HFFc6 (cell line): ENCODE measurements around the gene WHRN. TPM values are rescaled to one million over a fixed set of nuclear protein-coding genes. Genes with fewer than 3 reads are reported as not detected.

ENCODE experiments used
- DNase-seq: peaks from one replicate; pipeline ENCODE4 v3.0.0-alpha.2; 2018
- H3K27ac Mint-ChIP-seq: 2 replicates; pipeline ENCODE4 v1.8.0; 2020; ENCODE audit warnings: mild to moderate bottlenecking, mixed read lengths
- H3K27me3 Mint-ChIP-seq: 2 replicates; pipeline ENCODE4 v1.8.0; 2021; ENCODE audit warnings: mild to moderate bottlenecking, moderate library complexity, mixed read lengths; ENCODE audit not compliant: insufficient read depth
- H3K36me3 Mint-ChIP-seq: 2 replicates; pipeline ENCODE4 v1.8.0; 2021; ENCODE audit warnings: low read depth, mixed read lengths
- H3K4me1 Mint-ChIP-seq: 2 replicates; pipeline ENCODE4 v1.8.0; 2020; ENCODE audit warnings: low read depth, mixed read lengths
- H3K4me3 Mint-ChIP-seq: 2 replicates; pipeline ENCODE4 v1.8.0; 2020; ENCODE audit warnings: mild to moderate bottlenecking, moderate library complexity, mixed read lengths
- H3K9me3 Mint-ChIP-seq: 2 replicates; pipeline ENCODE4 v1.8.0; 2020; ENCODE audit warnings: mild to moderate bottlenecking, mixed read lengths
- CTCF ChIP-seq: fragments of 200-600 bp; sonication (generic); IDR thresholded peaks from 2 replicates; pipeline ENCODE4 v1.5.0; 2021; ENCODE audit warnings: antibody characterized with exemption, mild to moderate bottlenecking
- total RNA-seq, 6 experiments: library from RNA; stranded (reverse); fragmentation: NEBNext Ultra II Directional; extraction: Animal tissue kit (Norgen Biotek cat#: 25700); gene quantifications; 2 replicates in 1 of 6; 3 replicates in 5 of 6; pipeline ENCODE4 v1.2.3, GENCODE V29; 2021

The WHRN gene
- total RNA-seq, 6 experiments from 2014 or later = 3.0 to 4.8 (median 3.6) TPM

- Mint-ChIP-seq H3K4me3 (peak overlapping the region; percentile 93), H3K27me3 (peaks cover 2% of the 10 kb centered on the region), H3K9me3 (no peaks in the 10 kb centered on the region), H3K27ac (peak overlapping the region; percentile 96), H3K36me3 (no peaks in the 10 kb centered on the region), H3K4me1 (peaks cover 58% of the 10 kb centered on the region)
- DNase-seq = no peak
- TF ChIP-seq CTCF = no peak
These were observed 117.0 kb downstream of the WHRN start for GRCh38 chr9:114388357-114388682.

GRCh38 chr9:114387680-114388356 is 117.5 kb downstream of the WHRN start, which contains the start of gene AKNA:
TSS of gene AKNA (minus strand) at chr9:114387982. CDS start at chr9:114381333, 6,649 bp downstream.
- DNase-seq = peak; percentile 69
- H3K27me3 Mint-ChIP-seq = peaks cover 4% of the 10 kb centered on the region
- H3K27ac Mint-ChIP-seq = peak within 1 kb of the TSS; percentile 96
- no peaks in the 10 kb centered on the region for H3K9me3 Mint-ChIP-seq
- H3K36me3 Mint-ChIP-seq = no peaks in the 10 kb centered on the region
- H3K4me1 Mint-ChIP-seq = peaks cover 63% of the 10 kb centered on the region
- peak within 1 kb of the TSS; percentile 93 for H3K4me3 Mint-ChIP-seq
- no peak for TF ChIP-seq CTCF

GRCh38 chr9:114386886-114387679 is 118.2 kb downstream of the WHRN start:
- peak; percentile 21 for DNase-seq
- Mint-ChIP-seq H3K4me1 (peaks cover 68% of the 10 kb centered on the region), H3K9me3 (no peaks in the 10 kb centered on the region), H3K27ac (peak overlapping the region; percentile 96), H3K4me3 (peak overlapping the region; percentile 93), H3K27me3 (peaks cover 4% of the 10 kb centered on the region), H3K36me3 (no peaks in the 10 kb centered on the region)
- TF ChIP-seq CTCF = no peak

GRCh38 chr9:114386361-114386885 is 118.8 kb downstream of the WHRN start:
- H3K27me3 Mint-ChIP-seq = peaks cover 4% of the 10 kb centered on the region
- peaks cover 68% of the 10 kb centered on the region for H3K4me1 Mint-ChIP-seq
- H3K27ac Mint-ChIP-seq = peak overlapping the region; percentile 96
- peak overlapping the region; percentile 93 for H3K4me3 Mint-ChIP-seq
- H3K9me3 Mint-ChIP-seq = no peaks in the 10 kb centered on the region
- TF ChIP-seq CTCF = no peak
- no peaks in the 10 kb centered on the region for H3K36me3 Mint-ChIP-seq
- DNase-seq = no peak

GRCh38 chr9:114385397-114386181 is 119.7 kb downstream of the WHRN start:
- H3K4me3 Mint-ChIP-seq = peak overlapping the region; percentile 93
- H3K9me3 Mint-ChIP-seq = no peaks in the 10 kb centered on the region
- H3K27me3 Mint-ChIP-seq = peaks cover 4% of the 10 kb centered on the region
- peaks cover 68% of the 10 kb centered on the region for H3K4me1 Mint-ChIP-seq
- H3K36me3 Mint-ChIP-seq = no peaks in the 10 kb centered on the region
- TF ChIP-seq CTCF = no peak
- H3K27ac Mint-ChIP-seq = peak overlapping the region; percentile 96
- peak; percentile 96 for DNase-seq
